Activated CD4-positive, alpha-beta T cell treated with anti-CD3 and anti-CD28 coated beads, Interleukin-2, Interleukin-6, amounts not matched to agents 100 ng/mL and 50 ng/mL, durations not matched to agents 16 hours and 8 hours (primary cell): ENCODE measurements around the gene AMOTL2.

Source experiments
- DNase-seq: peaks from one replicate; pipeline ENCODE4 v3.0.0-alpha.2; 2020

AMOTL2 gene

GRCh38 chr3:134365766-134366065, 8.5 kb downstream of the AMOTL2 start:
- no peak for DNase-seq

- DNase-seq = no peak
These were observed 9.1 kb downstream of the AMOTL2 start for GRCh38 chr3:134364936-134365765.

- no peak for DNase-seq
These were observed 9.9 kb downstream of the AMOTL2 start for GRCh38 chr3:134364061-134364935.

- no peak for DNase-seq
These were observed 10.9 kb downstream of the AMOTL2 start for GRCh38 chr3:134363381-134363755.

- DNase-seq = no peak
These were observed 11.4 kb downstream of the AMOTL2 start for GRCh38 chr3:134362670-134363380.

GRCh38 chr3:134362221-134362620, 12.0 kb downstream of the AMOTL2 start:
- no peak for DNase-seq

GRCh38 chr3:134361162-134361835, 12.9 kb downstream of the AMOTL2 start:
- no peak for DNase-seq

GRCh38 chr3:134360046-134360445, 14.2 kb downstream of the AMOTL2 start:
- no peak for DNase-seq

- no peak for DNase-seq
These were observed 14.9 kb downstream of the AMOTL2 start for GRCh38 chr3:134359121-134360010.

- peak; percentile 12 for DNase-seq
These were observed 16.1 kb downstream of the AMOTL2 start for GRCh38 chr3:134357914-134358811.

- DNase-seq = no peak
These were observed 16.9 kb downstream of the AMOTL2 start for GRCh38 chr3:134357261-134357913.

GRCh38 chr3:134356411-134357040, 17.7 kb downstream of the AMOTL2 start:
- DNase-seq = no peak

GRCh38 chr3:134355416-134355815, 18.8 kb downstream of the AMOTL2 start:
- no peak for DNase-seq

GRCh38 chr3:134354612-134355251, 19.5 kb downstream of the AMOTL2 start:
- no peak for DNase-seq

- no peak for DNase-seq
These were observed 20.2 kb downstream of the AMOTL2 start for GRCh38 chr3:134353831-134354611.

GRCh38 chr3:134353171-134353825, 20.9 kb downstream of the AMOTL2 start:
- DNase-seq = no peak

GRCh38 chr3:134352031-134352671, 22.1 kb downstream of the AMOTL2 start:
- DNase-seq = no peak
